K562 (cell line): ENCODE data around the gene ZNF891. TPM values are rescaled to one million over a fixed set of nuclear protein-coding genes. Genes with fewer than 3 reads are reported as not detected.

Source experiments
- ARID1B ChIP-seq: fragments of 450-650 bp; IDR thresholded peaks from 2 replicates; pipeline ENCODE4 v1.6.1; 2016; ENCODE audit warnings: antibody characterized with exemption, mild to moderate bottlenecking, inconsistent platforms
- ATF3 ChIP-seq, 2 experiments: fragments of 450-650 bp in 1 of 2; sonication (generic) in 1 of 2; formaldehyde crosslinking in 1 of 2; IDR thresholded peaks in 1 of 2; conservative IDR thresholded peaks in 1 of 2; 2 replicates each; pipeline versions ENCODE4 v1.6.1 to v1.8.1; 2016 to 2023; ENCODE audit warnings: mild to moderate bottlenecking in 2 of 2, moderate library complexity in 2 of 2, inconsistent platforms in 1 of 2, missing genetic modification reagents in 1 of 2
- ATF7 ChIP-seq: fragments of 450-650 bp; IDR thresholded peaks from 2 replicates; pipeline ENCODE4 v1.7.1; 2014; ENCODE audit warnings: mild to moderate bottlenecking, moderate library complexity
- BDP1 ChIP-seq: IDR thresholded peaks from 3 replicates; pipeline ENCODE4 v1.6.1; 2011; ENCODE audit not compliant: insufficient read length, insufficient read depth
- CC2D1A ChIP-seq: fragments of 450-650 bp; IDR thresholded peaks from 2 replicates; pipeline ENCODE4 v1.6.1; 2017; ENCODE audit warnings: mild to moderate bottlenecking
- CHD4 ChIP-seq: fragments of 200-600 bp; sonication (generic); IDR thresholded peaks from 3 replicates; pipeline ENCODE4 v1.6.1; 2012; ENCODE audit warnings: low read depth, mild to moderate bottlenecking, mixed read lengths, low read length, inconsistent platforms; ENCODE audit not compliant: insufficient read depth, insufficient replicate concordance, poor library complexity, severe bottlenecking
- CREBBP ChIP-seq: IDR thresholded peaks from one replicate; pipeline ENCODE4 v1.6.1; 2012; ENCODE audit warnings: low read depth, mild to moderate bottlenecking, control low read depth, inconsistent platforms, low read length
- DMBX1 ChIP-seq: fragments of 250-450 bp; sonication (Bioruptor Pico); IDR thresholded peaks from 2 replicates; pipeline ENCODE4 v1.8.0; 2022; ENCODE audit warnings: inconsistent platforms, mild to moderate bottlenecking, moderate library complexity, borderline replicate concordance
- ESRRA ChIP-seq: fragments of 450-650 bp; IDR thresholded peaks from 2 replicates; pipeline ENCODE4 v1.6.1; 2014; ENCODE audit warnings: low read depth, mild to moderate bottlenecking, moderate library complexity, borderline replicate concordance
- ETS1 ChIP-seq: conservative IDR thresholded peaks from 2 replicates; pipeline ENCODE4 v1.6.1; 2011; ENCODE audit warnings: low read depth, mild to moderate bottlenecking, low read length; ENCODE audit not compliant: control insufficient read depth
- HOXB6 ChIP-seq: fragments of 250-450 bp; sonication (Bioruptor Pico); IDR thresholded peaks from 2 replicates; pipeline ENCODE4 v1.5.1; 2022; ENCODE audit warnings: mild to moderate bottlenecking, borderline replicate concordance
- ILF3 ChIP-seq: fragments of 450-650 bp; IDR thresholded peaks from 2 replicates; pipeline ENCODE4 v1.6.1; 2018; ENCODE audit warnings: antibody characterized with exemption, mild to moderate bottlenecking, moderate library complexity, borderline replicate concordance
- MAFK ChIP-seq: IDR thresholded peaks from 2 replicates; pipeline ENCODE4 v1.6.1; 2011; ENCODE audit warnings: low read length, improper control_type of control experiment
- PHB ChIP-seq: fragments of 250-450 bp; sonication (Bioruptor Pico); IDR thresholded peaks from 2 replicates; pipeline ENCODE4 v1.5.0; 2021
- RUNX1 ChIP-seq: sonication (generic); IDR thresholded peaks from 2 replicates; pipeline ENCODE4 v1.6.1; 2016; ENCODE audit warnings: antibody characterized with exemption, low read depth
- SMAD4 ChIP-seq: fragments of 250-450 bp; sonication (Bioruptor Pico); conservative IDR thresholded peaks from 2 replicates; pipeline ENCODE4 v1.8.0; 2021; ENCODE audit warnings: inconsistent platforms, mild to moderate bottlenecking, moderate library complexity
- THAP7 ChIP-seq: fragments of 250-450 bp; sonication (Bioruptor Pico); IDR thresholded peaks from 2 replicates; pipeline ENCODE4 v1.5.0; 2021
- XRCC3 ChIP-seq: fragments of 450-650 bp; IDR thresholded peaks from 2 replicates; pipeline ENCODE4 v1.6.1; 2017; ENCODE audit warnings: mild to moderate bottlenecking, moderate library complexity
- ZNF134 ChIP-seq: fragments of 250-450 bp; sonication (Bioruptor Pico); conservative IDR thresholded peaks from 2 replicates; pipeline ENCODE4 v1.4.0; 2020
- ZNF311 ChIP-seq: fragments of 250-450 bp; sonication (Bioruptor Pico); IDR thresholded peaks from 2 replicates; pipeline ENCODE4 v1.4.0; 2020; ENCODE audit warnings: mild to moderate bottlenecking, moderate library complexity
- ZNF324 ChIP-seq: fragments of 250-450 bp; sonication (Bioruptor Pico); IDR thresholded peaks from 2 replicates; pipeline ENCODE4 v1.4.0; 2020; ENCODE audit warnings: mild to moderate bottlenecking
- ZNF436 ChIP-seq: fragments of 250-450, 450-650 bp; sonication (Bioruptor Pico); formaldehyde crosslinking; IDR thresholded peaks from 2 replicates; pipeline ENCODE4 v1.7.0; 2020; ENCODE audit warnings: mild to moderate bottlenecking
- ZNF778 ChIP-seq: fragments of 450-650 bp; formaldehyde crosslinking; IDR thresholded peaks from 2 replicates; pipeline ENCODE4 v1.4.0; 2020; ENCODE audit warnings: mild to moderate bottlenecking, moderate library complexity
- polyA plus RNA-seq, 8 experiments: library from polyadenylated mRNA; depleted of rRNA in 4 of 8; stranded (reverse) in 5 of 8; unstranded in 3 of 8; fragments of >200 nt; fragmentation: Nextera tagmentation in 2 of 8; fragmentation: Illumina TruSeq in 1 of 8; extraction: Ambion mirVana in 2 of 8; extraction: Trizol in 1 of 8; gene quantifications; 2 replicates each; pipeline versions ENCODE4 v1.2.1 to v1.2.3, GENCODE V29; 2011 to 2014; ENCODE audit warnings: inconsistent platforms in 1 of 8, missing spikeins in 1 of 8
- total RNA-seq, 7 experiments: library from RNA; depleted of rRNA in 6 of 7; stranded (reverse); fragments of >200 nt in 6 of 7; fragmentation: Illumina TruSeq in 2 of 7; extraction: Trizol in 2 of 7; gene quantifications; 2 replicates each; pipeline versions ENCODE4 v1.2.1 to v1.2.3, GENCODE V29; 2011 to 2021; ENCODE audit warnings: low replicate concordance in 1 of 7
- TF ChIP-seq, protein P1 (sequence below): fragments of 200-800 bp; sonication (Bioruptor generic); IDR thresholded peaks from 2 replicates; pipeline ENCODE4 v1.6.1; 2017; ENCODE audit warnings: missing genetic modification characterization, missing compliant biosample characterization
- TF ChIP-seq, protein P2 (sequence below): IDR thresholded peaks from 2 replicates; pipeline ENCODE4 v1.6.1; 2016; ENCODE audit warnings: missing genetic modification characterization, missing compliant biosample characterization

The ZNF891 gene
- total and polyA plus RNA-seq, 9 of the 15 experiments (the other 6 are each of a cell fraction or from before 2014, with no cell fraction given): 0.41 to 2.0 (median 1.3) TPM

GRCh38 chr12:133135747-133136146 lies 5.7 kb upstream of the ZNF891 start (continued):
- TF ChIP-seq CC2D1A (no peak), THAP7 (CRISPR knock-in tag) (no peak), ZNF436 (CRISPR knock-in tag) (no peak), HOXB6 (CRISPR knock-in tag) (no peak), SMAD4 (CRISPR knock-in tag) (peak; percentile 57; the same call in 1 of the 2 replicates), MAFK (no peak), CHD4 (no peak), ILF3 (no peak), ATF3 (IDR thresholded peaks at IDR 0.05) (peak; percentile 13; the same call in 1 of the 2 replicates), ATF3 (CRISPR knock-in tag; conservative IDR thresholded peaks at IDR 0.05) (no peak; the same call in 1 of the 2 replicates), RUNX1 (no peak), DMBX1 (CRISPR knock-in tag) (0 out of 2 replicates have a peak, but pooled peaks have one; percentile 39), XRCC3 (no peak), ATF7 (no peak), ESRRA (no peak), BDP1 (no peak), ARID1B (peak; percentile 88), PHB (no peak), ZNF778 (CRISPR knock-in tag) (no peak), CREBBP (no peak), ZNF324 (CRISPR knock-in tag) (no peak), ZNF134 (CRISPR knock-in tag) (no peak), ZNF311 (CRISPR knock-in tag) (no peak), ETS1 (no peak)
- TF ChIP-seq, protein P1, sequence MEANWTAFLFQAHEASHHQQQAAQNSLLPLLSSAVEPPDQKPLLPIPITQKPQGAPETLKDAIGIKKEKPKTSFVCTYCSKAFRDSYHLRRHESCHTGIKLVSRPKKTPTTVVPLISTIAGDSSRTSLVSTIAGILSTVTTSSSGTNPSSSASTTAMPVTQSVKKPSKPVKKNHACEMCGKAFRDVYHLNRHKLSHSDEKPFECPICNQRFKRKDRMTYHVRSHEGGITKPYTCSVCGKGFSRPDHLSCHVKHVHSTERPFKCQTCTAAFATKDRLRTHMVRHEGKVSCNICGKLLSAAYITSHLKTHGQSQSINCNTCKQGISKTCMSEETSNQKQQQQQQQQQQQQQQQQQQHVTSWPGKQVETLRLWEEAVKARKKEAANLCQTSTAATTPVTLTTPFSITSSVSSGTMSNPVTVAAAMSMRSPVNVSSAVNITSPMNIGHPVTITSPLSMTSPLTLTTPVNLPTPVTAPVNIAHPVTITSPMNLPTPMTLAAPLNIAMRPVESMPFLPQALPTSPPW: no peak
- TF ChIP-seq, protein P2, sequence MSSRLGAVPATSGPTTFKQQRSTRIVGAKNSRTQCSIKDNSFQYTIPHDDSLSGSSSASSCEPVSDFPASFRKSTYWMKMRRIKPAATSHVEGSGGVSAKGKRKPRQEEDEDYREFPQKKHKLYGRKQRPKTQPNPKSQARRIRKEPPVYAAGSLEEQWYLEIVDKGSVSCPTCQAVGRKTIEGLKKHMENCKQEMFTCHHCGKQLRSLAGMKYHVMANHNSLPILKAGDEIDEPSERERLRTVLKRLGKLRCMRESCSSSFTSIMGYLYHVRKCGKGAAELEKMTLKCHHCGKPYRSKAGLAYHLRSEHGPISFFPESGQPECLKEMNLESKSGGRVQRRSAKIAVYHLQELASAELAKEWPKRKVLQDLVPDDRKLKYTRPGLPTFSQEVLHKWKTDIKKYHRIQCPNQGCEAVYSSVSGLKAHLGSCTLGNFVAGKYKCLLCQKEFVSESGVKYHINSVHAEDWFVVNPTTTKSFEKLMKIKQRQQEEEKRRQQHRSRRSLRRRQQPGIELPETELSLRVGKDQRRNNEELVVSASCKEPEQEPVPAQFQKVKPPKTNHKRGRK (tag): no peak
